Measurements from ENCODE around the gene NEIL1. TPM values are rescaled to one million over a fixed set of nuclear protein-coding genes. Genes with fewer than 3 reads are reported as not detected.
"Not testable (repeated sequence)": the region's sequence is repeated elsewhere in the genome, so short reads cannot be mapped to it uniquely, and the experiment has no call there.

NEIL1 gene
- 8.2 TPM for polyA plus RNA-seq (ENCODE audit: insufficient read length)

- no peak for DNase-seq (ENCODE audit: low read depth)
Observed at GRCh38 chr15:75346796-75347221, at the start of gene NEIL1. TSS of gene NEIL1 (plus strand) at chr15:75347039. CDS start at chr15:75348906, 1,867 bp downstream.

- not testable (repeated sequence) for DNase-seq (ENCODE audit: low read depth)
Observed at GRCh38 chr15:75298541-75299310, 48.1 kb upstream of the NEIL1 start.

DNA sequence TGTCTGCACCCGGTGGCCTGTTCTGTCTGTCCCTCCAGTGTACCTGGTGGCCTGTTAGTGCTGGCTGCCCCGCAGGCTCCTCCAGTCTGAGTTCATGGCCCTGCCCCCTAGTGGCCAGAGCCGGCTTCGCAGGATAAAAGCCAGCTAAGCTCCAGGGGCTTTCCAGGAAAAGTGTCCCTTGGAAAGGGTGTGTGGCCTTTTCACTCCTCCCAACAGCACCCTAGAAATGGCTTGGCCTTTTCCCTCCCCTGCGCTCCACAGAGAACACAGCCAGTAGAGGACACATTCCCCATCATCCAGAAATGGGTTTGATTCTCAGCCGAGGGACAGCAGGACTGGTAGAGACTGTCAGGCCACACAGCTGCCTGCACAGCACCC, 47.5 kb upstream of the NEIL1 start:
- not testable (repeated sequence) for DNase-seq (ENCODE audit: low read depth)

GRCh38 chr15:75300026-75300425, 46.8 kb upstream of the NEIL1 start:
- not testable (repeated sequence) for DNase-seq (ENCODE audit: low read depth)

DNA sequence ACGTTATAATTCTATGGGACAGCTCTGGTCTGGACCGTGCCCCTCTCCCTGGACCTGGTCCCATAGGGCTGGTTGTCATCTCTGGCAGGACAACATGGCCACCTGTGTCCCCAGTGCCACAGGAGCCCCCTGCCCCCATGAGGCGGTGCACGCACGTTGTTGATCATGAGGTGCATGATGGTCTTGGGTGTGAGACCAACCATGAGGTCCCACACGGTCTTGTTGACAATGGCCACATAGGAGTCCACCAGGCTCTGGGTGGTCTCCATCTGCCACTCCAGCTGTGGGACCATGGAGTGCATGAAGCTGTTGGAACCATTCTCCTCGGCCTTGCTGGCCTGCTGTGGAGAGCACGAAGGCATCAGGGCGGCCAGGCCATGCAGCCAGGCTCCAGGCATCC, 44.5 kb upstream of the NEIL1 start:
- no peak for DNase-seq (ENCODE audit: low read depth)

- not testable (repeated sequence) for DNase-seq (ENCODE audit: low read depth)
Observed at GRCh38 chr15:75302753-75303152, 44.1 kb upstream of the NEIL1 start.

DNA sequence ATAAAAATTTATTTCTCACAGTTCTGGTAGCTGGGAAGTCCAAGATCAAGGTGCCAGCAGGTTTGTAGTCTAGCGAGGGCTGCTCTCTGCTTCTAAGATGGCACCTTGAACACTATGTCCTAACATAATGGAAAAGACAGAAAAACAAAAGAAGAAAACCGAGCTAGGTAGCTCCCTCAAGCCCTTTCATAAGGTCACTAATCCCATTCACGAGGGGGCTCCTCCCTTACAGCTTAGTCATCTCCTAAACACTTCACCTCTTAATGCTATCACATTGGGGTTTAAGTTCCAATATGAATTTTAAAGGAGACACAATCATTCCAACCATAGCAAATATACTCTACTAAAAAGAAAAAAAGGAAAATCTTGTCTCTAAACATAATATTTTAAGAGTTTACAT, 40.7 kb upstream of the NEIL1 start:
- DNase-seq (ENCODE audit: low read depth) = no peak

- no peak for DNase-seq (ENCODE audit: low read depth)
Observed at GRCh38 chr15:75307778-75308390, 39.0 kb upstream of the NEIL1 start.

DNA sequence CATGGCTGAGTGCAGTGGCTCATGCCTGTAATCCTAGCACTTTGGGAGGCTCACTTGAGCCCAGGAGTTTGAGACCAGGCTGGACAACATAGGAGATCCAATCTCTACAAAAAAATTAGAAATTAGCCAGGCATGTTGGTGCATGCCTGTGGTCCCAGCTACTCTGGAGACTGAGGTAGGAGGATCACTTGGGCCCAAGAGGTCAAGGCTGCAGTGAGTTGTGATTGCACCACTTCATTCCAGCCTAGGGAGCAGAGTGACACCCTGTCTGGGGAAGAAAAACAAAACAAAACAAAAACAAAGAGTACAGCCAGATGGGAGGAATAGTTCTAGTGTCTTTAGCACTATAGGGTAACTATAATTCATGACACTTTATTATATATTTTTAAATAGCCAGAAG, 37.1 kb upstream of the NEIL1 start:
- DNase-seq (ENCODE audit: low read depth) = no peak

GRCh38 chr15:75312548-75312947, 34.3 kb upstream of the NEIL1 start:
- DNase-seq (ENCODE audit: low read depth) = not testable (repeated sequence)

- no peak for DNase-seq (ENCODE audit: low read depth)
Observed at GRCh38 chr15:75313116-75313845, 33.6 kb upstream of the NEIL1 start.

GRCh38 chr15:75314552-75315290, 32.1 kb upstream of the NEIL1 start:
- DNase-seq (ENCODE audit: low read depth) = no peak

- not testable (repeated sequence) for DNase-seq (ENCODE audit: low read depth)
Observed at GRCh38 chr15:75319231-75319897, 27.5 kb upstream of the NEIL1 start.

DNA sequence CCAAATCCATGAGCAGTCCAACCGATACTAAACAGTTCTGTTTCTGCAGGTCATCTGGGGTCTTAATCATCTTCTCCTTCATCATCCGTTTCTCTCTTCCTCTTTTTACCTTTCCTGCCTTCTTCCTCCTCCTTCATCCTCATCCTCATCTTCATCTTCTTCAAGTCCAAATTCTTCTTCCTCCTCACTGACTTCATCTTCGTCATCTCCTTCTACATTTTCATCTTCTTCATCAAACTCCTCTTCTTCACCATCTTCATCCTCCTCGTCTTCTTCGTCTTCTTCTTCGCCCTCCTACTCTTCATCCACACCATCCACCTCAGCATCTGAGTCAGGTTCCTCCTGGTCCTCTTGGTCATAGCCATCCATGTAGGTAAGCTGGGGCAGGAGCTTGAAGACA, 25.1 kb upstream of the NEIL1 start:
- DNase-seq (ENCODE audit: low read depth) = no peak

DNA sequence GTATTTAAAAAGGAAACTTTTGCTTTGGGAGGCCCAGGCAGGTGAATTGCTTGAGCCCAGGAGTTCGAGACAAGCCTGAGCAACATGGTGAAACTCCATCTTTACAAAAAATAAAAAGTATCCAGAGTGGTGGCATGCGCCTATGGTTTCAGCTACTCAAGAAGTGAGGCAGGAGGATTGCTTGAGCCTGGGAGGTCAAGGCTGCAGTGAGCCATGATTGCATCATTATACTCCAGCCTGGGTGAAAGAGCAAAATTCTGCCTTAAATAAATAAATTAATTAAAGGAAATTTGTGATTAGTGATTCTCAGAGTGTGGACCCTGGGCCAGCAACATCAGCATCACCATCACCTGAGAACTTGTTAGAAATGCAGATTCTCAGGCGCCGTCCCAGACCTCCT, 20.9 kb upstream of the NEIL1 start:
- DNase-seq (ENCODE audit: low read depth) = no peak

DNA sequence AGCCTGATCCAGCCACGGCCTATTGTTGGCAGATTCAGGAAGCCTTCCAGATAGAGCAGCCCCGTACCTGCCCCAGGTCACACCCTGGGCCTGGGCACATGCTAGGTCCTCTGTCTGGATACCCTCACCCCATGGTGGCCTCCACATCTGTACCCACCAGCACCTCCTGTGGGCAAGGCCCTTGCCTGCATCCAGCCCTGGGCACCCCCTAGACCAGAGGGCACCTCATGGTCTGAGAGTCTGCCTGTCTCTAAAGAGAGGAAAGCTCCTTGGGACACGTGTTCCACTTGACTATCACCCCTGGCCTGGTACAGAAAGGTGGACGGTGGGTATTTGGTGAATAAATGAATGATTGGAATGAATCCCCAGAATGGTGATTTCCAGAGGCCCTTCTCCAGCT, 19.8 kb upstream of the NEIL1 start:
- DNase-seq (ENCODE audit: low read depth) = no peak

GRCh38 chr15:75327491-75327890, 19.3 kb upstream of the NEIL1 start:
- DNase-seq (ENCODE audit: low read depth) = no peak

GRCh38 chr15:75328493-75329314, 18.1 kb upstream of the NEIL1 start:
- DNase-seq (ENCODE audit: low read depth) = no peak

- DNase-seq (ENCODE audit: low read depth) = no peak
Observed at GRCh38 chr15:75329571-75329970, 17.3 kb upstream of the NEIL1 start.

DNA sequence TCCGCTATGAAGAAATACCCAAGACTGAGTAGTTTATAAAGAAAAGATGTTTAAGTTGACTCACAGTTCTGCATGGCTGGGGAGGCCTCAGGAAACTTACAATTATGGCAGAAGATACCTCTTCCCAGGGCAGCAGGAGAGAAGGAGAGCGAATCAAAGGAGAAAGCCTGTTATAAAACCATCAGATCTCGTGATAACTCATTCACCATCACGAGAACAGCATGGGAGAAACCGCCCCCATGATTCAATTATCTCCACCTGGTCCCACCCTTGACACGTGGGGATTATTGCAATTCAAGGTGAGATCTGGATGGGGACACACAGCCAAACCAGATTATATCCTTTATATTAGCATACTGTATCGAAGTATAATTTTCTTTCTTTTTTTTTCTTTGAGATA, 14.7 kb upstream of the NEIL1 start:
- not testable (repeated sequence) for DNase-seq (ENCODE audit: low read depth)
